ENCODE data around the gene NUP214. TPM values are rescaled to one million over a fixed set of nuclear protein-coding genes. Genes with fewer than 3 reads are reported as not detected.

The NUP214 gene
- total and polyA plus RNA-seq, 4 donors, result 6.6 to 63.6 (median 40.3) TPM

Other genes starting within 250 kb of the NUP214 start
- gene QRFP, start 228.8 kb upstream of the NUP214 start, total RNA-seq, result not detected
- not detected for gene QRFP, start 228.8 kb upstream of the NUP214 start, polyA plus RNA-seq
- gene FIBCD1, start 186.3 kb upstream of the NUP214 start, total RNA-seq, result not detected
- gene FIBCD1, start 186.3 kb upstream of the NUP214 start, polyA plus RNA-seq, result under 1 TPM in 1 of 2 donors, not detected in 1; 0.13 TPM
- under 1 TPM; 0.32 to 0.39 TPM for gene LAMC3, start 116.4 kb upstream of the NUP214 start, total RNA-seq
- gene LAMC3, start 116.4 kb upstream of the NUP214 start, polyA plus RNA-seq, result 1 to 10 TPM; 1.1 to 1.3 TPM
- 10 to 100 TPM; 17.4 to 38.1 TPM for gene AIF1L, start 29.1 kb upstream of the NUP214 start, total RNA-seq
- gene AIF1L, start 29.1 kb upstream of the NUP214 start, polyA plus RNA-seq, result 10 to 100 TPM in 1 of 2 donors, 1 to 10 TPM in 1; 5.5 to 37.8 TPM
- 1 to 10 TPM; 4.0 to 6.3 TPM for gene FAM78A, start 150.9 kb downstream of the NUP214 start, total RNA-seq
- 1 to 10 TPM in 1 of 2 donors, under 1 TPM in 1; 0.59 to 2.0 TPM for gene FAM78A, start 150.9 kb downstream of the NUP214 start, polyA plus RNA-seq
- gene PLPP7, start 164.1 kb downstream of the NUP214 start, total RNA-seq, result 1 to 10 TPM; 6.6 to 9.5 TPM
- gene PLPP7, start 164.1 kb downstream of the NUP214 start, polyA plus RNA-seq, result 10 to 100 TPM in 1 of 2 donors, 1 to 10 TPM in 1; 5.6 to 11.1 TPM

Data from aorta (tissue), 4 donors.